Lower lobe of right lung (tissue), 2 donors: ENCODE results near the gene BMPR1A. TPM values are rescaled to one million over a fixed set of nuclear protein-coding genes. Genes with fewer than 3 reads are reported as not detected.
"Not testable (repeated sequence)": the region's sequence is repeated elsewhere in the genome, so short reads cannot be mapped to it uniquely, and the experiment has no call there.

Experiments
- ATAC-seq, 2 donors: fragments of 200-7000 bp; cut with Tn5 transposase; one replicate each; pipeline ENCODE4 v1.9.1; 2020 to 2022; ENCODE audit warnings: mild to moderate bottlenecking in 2 of 2, moderate library complexity in 2 of 2
- DNase-seq: peaks from one replicate; pipeline ENCODE4 v3.0.0-alpha.2; 2020
- H3K27ac ChIP-seq: fragments of 200-600 bp; one replicate; pipeline ENCODE4 v1.8.0; 2022
- H3K27me3 ChIP-seq: fragments of 200-600 bp; one replicate; pipeline ENCODE4 v1.8.0; 2022; ENCODE audit warnings: low read depth
- H3K36me3 ChIP-seq: fragments of 200-600 bp; one replicate; pipeline ENCODE4 v1.8.0; 2022; ENCODE audit warnings: mild to moderate bottlenecking
- H3K4me1 ChIP-seq: fragments of 200-600 bp; one replicate; pipeline ENCODE4 v1.8.0; 2022
- H3K4me3 ChIP-seq: fragments of 200-600 bp; one replicate; pipeline ENCODE4 v1.8.0; 2022; ENCODE audit warnings: mild to moderate bottlenecking
- H3K9me3 ChIP-seq: fragments of 200-600 bp; one replicate; pipeline ENCODE4 v1.8.0; 2022
- CTCF ChIP-seq: fragments of 200-600 bp; IDR thresholded peaks from one replicate; pipeline ENCODE4 v1.8.0; 2022; ENCODE audit warnings: antibody characterized with exemption, mild to moderate bottlenecking
- intact Hi-C: fragments of 100-400 bp; cut with DNase I; formaldehyde crosslinking; loops from one replicate; pipeline ENCODE4 v1.11.0; 2022
- total RNA-seq: library from RNA; stranded (reverse); fragmentation: NEBNext Ultra II Directional; extraction: Animal tissue kit (Norgen Biotek cat#: 25700); gene quantifications from one replicate; pipeline ENCODE4 v1.2.1, GENCODE V29; 2021
- donor health status: DM: no; HTN: yes; CAD: no; lungs with severe emphysema.

BMPR1A gene
- total RNA-seq, 1 donor from 2014 or later = 37.0 TPM

GRCh38 chr10:86952106-86952505 is 195.7 kb downstream of the BMPR1A start:
- no peak overlapping the region for H3K4me3 ChIP-seq
- H3K27ac ChIP-seq = no peak overlapping the region
- ATAC-seq = no peak
- no peaks in the 10 kb centered on the region for H3K9me3 ChIP-seq
- intact Hi-C loops = no loop called here
- TF ChIP-seq CTCF = no peak
- H3K4me1 ChIP-seq = peaks cover 32% of the 10 kb centered on the region
- H3K27me3 ChIP-seq = no peaks in the 10 kb centered on the region
- H3K36me3 ChIP-seq = no peaks in the 10 kb centered on the region
- DNase-seq = peak; percentile 27

- peaks cover 32% of the 10 kb centered on the region for H3K4me1 ChIP-seq
- ATAC-seq, H3K27ac ChIP-seq, H3K27me3 ChIP-seq, intact Hi-C loops, DNase-seq, H3K4me3 ChIP-seq, H3K9me3 ChIP-seq, H3K36me3 ChIP-seq: not testable (repeated sequence)
Observed at GRCh38 chr10:86952697-86953096, 196.3 kb downstream of the BMPR1A start.

- ATAC-seq (peak; percentile 66 to 67), DNase-seq (peak; percentile 51)
- TF ChIP-seq CTCF = no peak
- Histone ChIP-seq H3K36me3 (no peaks in the 10 kb centered on the region), H3K4me3 (peak overlapping the region; percentile 54), H3K27me3 (no peaks in the 10 kb centered on the region), H3K4me1 (peaks cover 42% of the 10 kb centered on the region), H3K27ac (peak overlapping the region; percentile 81), H3K9me3 (no peaks in the 10 kb centered on the region)
- intact Hi-C loops = no loop called here
Observed at GRCh38 chr10:86953747-86954680, 197.6 kb downstream of the BMPR1A start.

GRCh38 chr10:86954681-86955500 is 198.5 kb downstream of the BMPR1A start:
- ATAC-seq (no peak), DNase-seq (peak; percentile 28)
- Histone ChIP-seq H3K4me3 (peak overlapping the region; percentile 54), H3K36me3 (no peaks in the 10 kb centered on the region), H3K9me3 (no peaks in the 10 kb centered on the region), H3K4me1 (peaks cover 50% of the 10 kb centered on the region), H3K27me3 (no peaks in the 10 kb centered on the region), H3K27ac (peak overlapping the region; percentile 81)
- no peak for TF ChIP-seq CTCF
- intact Hi-C loops = no loop called here

GRCh38 chr10:86955501-86956194 is 199.2 kb downstream of the BMPR1A start:
- ATAC-seq (no peak), DNase-seq (peak; percentile 52)
- Histone ChIP-seq H3K4me3 (peak overlapping the region; percentile 54), H3K4me1 (peaks cover 57% of the 10 kb centered on the region), H3K9me3 (no peaks in the 10 kb centered on the region), H3K27ac (peak overlapping the region; percentile 81), H3K36me3 (no peaks in the 10 kb centered on the region), H3K27me3 (no peaks in the 10 kb centered on the region)
- intact Hi-C loops = no loop called here
- TF ChIP-seq CTCF = no peak
